Calu3 (cell line): ENCODE data around the gene ZSWIM2. TPM values are rescaled to one million over a fixed set of nuclear protein-coding genes. Genes with fewer than 3 reads are reported as not detected.

ENCODE experiments used
- BruUV-seq: library from RNA; stranded (reverse); fragments of 400-500 nt; replicated peaks from 2 replicates; lab custom pipeline; 2021; lab: Mats Ljungman, UMichigan
- CTCF ChIA-PET: fragments of 300-600 bp; sonication (Branson Sonifier 250); formaldehyde crosslinking; loops from one replicate; lab custom pipeline; 2022; ENCODE audit warnings: antibody characterized with exemption; lab: Charles Lee
- DNase-seq: peaks from one replicate; pipeline ENCODE4 v3.0.0; 2022
- H3K27ac Mint-ChIP-seq: one replicate; pipeline ENCODE4 v1.8.0; 2022; ENCODE audit warnings: mixed read lengths; ENCODE audit not compliant: unreplicated experiment
- H3K27me3 Mint-ChIP-seq: one replicate; pipeline ENCODE4 v1.8.0; 2022; ENCODE audit warnings: mixed read lengths; ENCODE audit not compliant: unreplicated experiment
- H3K36me3 Mint-ChIP-seq: one replicate; pipeline ENCODE4 v1.8.0; 2022; ENCODE audit warnings: mild to moderate bottlenecking, moderate library complexity, mixed read lengths; ENCODE audit not compliant: insufficient read depth, unreplicated experiment
- H3K4me1 Mint-ChIP-seq: one replicate; pipeline ENCODE4 v1.8.0; 2022; ENCODE audit warnings: mild to moderate bottlenecking, low read depth, mixed read lengths; ENCODE audit not compliant: unreplicated experiment
- H3K4me3 Mint-ChIP-seq: one replicate; pipeline ENCODE4 v1.8.0; 2022; ENCODE audit warnings: mild to moderate bottlenecking, low read depth, moderate library complexity, mixed read lengths; ENCODE audit not compliant: unreplicated experiment
- H3K9me3 Mint-ChIP-seq: one replicate; pipeline ENCODE4 v1.8.0; 2022; ENCODE audit warnings: low read depth, mixed read lengths; ENCODE audit not compliant: unreplicated experiment
- intact Hi-C: fragments of 100-400 bp; cut with micrococcal nuclease; formaldehyde crosslinking; loops from one replicate; pipeline ENCODE4 v1.10.0; 2022; ENCODE audit not compliant: unreplicated experiment
- total RNA-seq: library from RNA; stranded (reverse); gene quantifications from 2 replicates; pipeline ENCODE4 v1.2.3, GENCODE V29; 2022
- TF ChIP-seq, protein P1 (sequence below): fragments of 200-600 bp; IDR thresholded peaks from one replicate; pipeline ENCODE4 v1.8.0; 2022; ENCODE audit warnings: antibody characterized with exemption; ENCODE audit not compliant: unreplicated experiment

ZSWIM2 gene
- total RNA-seq, 1 experiment from 2014 or later, result not detected

DNA sequence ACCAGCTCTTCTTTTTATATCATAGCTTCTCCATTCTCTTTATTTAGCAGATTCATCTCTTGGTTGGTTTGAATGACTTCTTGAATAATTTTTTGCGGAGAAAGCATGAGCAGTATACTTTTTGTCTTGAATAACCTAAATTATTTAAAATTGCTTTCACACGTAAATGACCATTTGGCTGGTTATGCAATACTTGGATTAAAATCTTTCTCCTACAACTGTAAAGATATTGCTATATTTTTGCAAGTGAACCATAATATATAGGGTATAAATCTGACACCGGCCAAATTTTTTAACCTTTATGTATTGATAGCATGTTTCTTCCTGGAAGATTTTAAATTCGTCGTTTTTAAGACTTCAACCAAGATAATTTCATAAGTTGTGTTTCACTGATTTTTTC, 6.2 kb upstream of the ZSWIM2 start:
- Mint-ChIP-seq H3K36me3 (no peaks in the 10 kb centered on the region), H3K27me3 (no peaks in the 10 kb centered on the region), H3K27ac (no peak overlapping the region), H3K4me3 (no peak overlapping the region), H3K4me1 (no peaks in the 10 kb centered on the region), H3K9me3 (no peaks in the 10 kb centered on the region)
- TF ChIP-seq, protein P1, sequence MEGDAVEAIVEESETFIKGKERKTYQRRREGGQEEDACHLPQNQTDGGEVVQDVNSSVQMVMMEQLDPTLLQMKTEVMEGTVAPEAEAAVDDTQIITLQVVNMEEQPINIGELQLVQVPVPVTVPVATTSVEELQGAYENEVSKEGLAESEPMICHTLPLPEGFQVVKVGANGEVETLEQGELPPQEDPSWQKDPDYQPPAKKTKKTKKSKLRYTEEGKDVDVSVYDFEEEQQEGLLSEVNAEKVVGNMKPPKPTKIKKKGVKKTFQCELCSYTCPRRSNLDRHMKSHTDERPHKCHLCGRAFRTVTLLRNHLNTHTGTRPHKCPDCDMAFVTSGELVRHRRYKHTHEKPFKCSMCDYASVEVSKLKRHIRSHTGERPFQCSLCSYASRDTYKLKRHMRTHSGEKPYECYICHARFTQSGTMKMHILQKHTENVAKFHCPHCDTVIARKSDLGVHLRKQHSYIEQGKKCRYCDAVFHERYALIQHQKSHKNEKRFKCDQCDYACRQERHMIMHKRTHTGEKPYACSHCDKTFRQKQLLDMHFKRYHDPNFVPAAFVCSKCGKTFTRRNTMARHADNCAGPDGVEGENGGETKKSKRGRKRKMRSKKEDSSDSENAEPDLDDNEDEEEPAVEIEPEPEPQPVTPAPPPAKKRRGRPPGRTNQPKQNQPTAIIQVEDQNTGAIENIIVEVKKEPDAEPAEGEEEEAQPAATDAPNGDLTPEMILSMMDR, result no peak
- CTCF ChIA-PET, result no interaction called here
- BruUV-seq, result no TSS peak
- intact Hi-C loops, result no loop called here
- no peak for DNase-seq

DNA sequence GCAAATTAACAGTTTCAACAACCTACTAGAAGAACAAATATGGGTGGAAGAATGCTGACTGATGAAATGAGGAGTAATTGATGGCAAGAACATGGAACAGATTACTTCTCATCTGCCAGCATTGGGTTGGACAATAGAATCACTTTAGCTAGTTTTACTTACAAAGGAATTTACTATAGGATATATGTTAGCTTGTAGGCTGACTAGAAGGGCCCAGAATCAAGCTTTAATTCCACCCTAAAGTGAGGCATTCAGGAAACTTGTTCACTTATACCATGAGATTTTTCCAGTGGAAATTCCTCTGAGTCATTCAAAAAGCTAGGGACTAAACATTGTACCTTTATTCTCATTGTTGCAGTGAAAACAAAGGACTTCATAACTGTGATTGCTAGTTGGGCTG, 5.0 kb upstream of the ZSWIM2 start:
- DNase-seq, result no peak
- no TSS peak for BruUV-seq
- Mint-ChIP-seq H3K4me1 (no peaks in the 10 kb centered on the region), H3K27me3 (no peaks in the 10 kb centered on the region), H3K27ac (no peak overlapping the region), H3K4me3 (no peak overlapping the region), H3K9me3 (no peaks in the 10 kb centered on the region), H3K36me3 (no peaks in the 10 kb centered on the region)
- CTCF ChIA-PET, result no interaction called here
- TF ChIP-seq, protein P1, result no peak
- intact Hi-C loops, result no loop called here

DNA sequence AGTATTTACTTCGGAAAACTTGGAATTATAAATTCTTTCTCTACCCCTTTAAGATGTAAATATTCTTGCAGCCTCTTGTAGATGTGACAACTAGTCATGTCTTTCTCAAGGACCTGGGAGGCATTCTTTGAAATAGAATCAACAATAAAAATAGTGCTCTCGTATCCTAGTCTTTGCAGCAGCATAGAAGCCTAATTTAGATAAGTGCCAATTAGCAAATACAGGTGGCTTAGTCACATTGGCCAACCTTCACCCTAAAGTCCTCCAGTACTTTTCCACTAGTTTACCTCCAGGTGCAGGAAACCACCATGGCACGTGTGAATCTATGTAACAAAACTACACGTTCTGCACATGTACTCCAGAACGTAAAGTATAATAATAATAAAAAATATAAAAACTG, 3.5 kb upstream of the ZSWIM2 start:
- CTCF ChIA-PET, result no interaction called here
- no TSS peak for BruUV-seq
- Mint-ChIP-seq H3K4me3 (no peak overlapping the region), H3K9me3 (no peaks in the 10 kb centered on the region), H3K36me3 (no peaks in the 10 kb centered on the region), H3K27ac (no peak overlapping the region), H3K27me3 (no peaks in the 10 kb centered on the region), H3K4me1 (no peaks in the 10 kb centered on the region)
- intact Hi-C loops, result no loop called here
- DNase-seq, result no peak
- TF ChIP-seq, protein P1, result no peak

DNA sequence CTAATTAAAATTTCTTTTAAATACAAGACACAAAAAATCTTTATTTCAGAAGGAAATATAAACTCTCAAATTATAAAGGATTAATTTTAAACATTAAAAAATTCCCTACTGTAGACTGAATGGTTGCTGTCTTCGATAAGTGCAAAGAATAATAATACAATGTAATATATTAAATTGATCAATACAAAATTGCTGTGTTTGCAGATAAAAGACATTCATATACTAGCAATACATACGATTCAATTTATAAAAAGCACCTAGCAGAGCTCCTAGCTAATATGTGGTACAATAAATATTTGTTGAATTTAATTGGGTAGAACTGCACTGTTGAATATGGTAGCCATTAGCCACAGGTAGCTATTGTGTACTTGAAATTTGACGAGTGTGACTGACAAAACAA, 6.6 kb downstream of the ZSWIM2 start:
- Mint-ChIP-seq H3K4me1 (peaks cover 9% of the 10 kb centered on the region), H3K9me3 (no peaks in the 10 kb centered on the region), H3K27ac (no peak overlapping the region), H3K27me3 (no peaks in the 10 kb centered on the region), H3K4me3 (no peak overlapping the region), H3K36me3 (no peaks in the 10 kb centered on the region)
- intact Hi-C loops, result loop anchor here (5.0 kb wide), 1 partner anchor 145 kb away; no protein-coding TSS in a partner anchor
- no TSS peak for BruUV-seq
- TF ChIP-seq, protein P1, result no peak
- no peak for DNase-seq
- CTCF ChIA-PET, result no interaction called here
